ENCODE measurements around the gene BTRC.
A peak's percentile ranks its signal among the peaks of the same experiment; 100 is the strongest.
"Not testable (repeated sequence)": the region's sequence is repeated elsewhere in the genome, so short reads cannot be mapped to it uniquely, and the experiment has no call there.

The BTRC gene

GRCh38 chr10:101346177-101346576 lies 7.8 kb upstream of the BTRC start:
- no peak for DNase-seq (ENCODE audit: low read depth in 4 of 4, low spot score in 1 of 4)

- DNase-seq (ENCODE audit: low read depth in 4 of 4, low spot score in 1 of 4): no peak
Observed at GRCh38 chr10:101351017-101351416, 2.9 kb upstream of the BTRC start.

DNA sequence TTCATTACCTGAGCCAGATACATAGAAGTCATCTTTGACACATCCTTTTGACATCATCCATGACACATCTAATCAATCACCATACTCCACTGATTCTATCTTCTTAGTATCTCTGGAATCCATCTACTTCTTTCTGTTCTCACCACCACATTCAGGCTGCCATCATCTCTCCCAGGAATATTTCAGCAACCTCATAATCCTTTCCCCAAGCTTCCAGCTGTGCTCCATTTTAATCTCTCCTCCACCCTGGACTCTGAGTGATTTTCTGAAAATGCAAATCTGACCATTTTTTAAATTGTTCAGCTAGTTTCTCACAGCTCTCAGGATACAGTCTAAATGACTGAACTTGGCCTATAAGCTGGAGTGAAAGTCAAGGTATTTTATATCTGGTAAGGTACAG lies 2.5 kb upstream of the BTRC start:
- DNase-seq (ENCODE audit: low read depth in 4 of 4, low spot score in 1 of 4): no peak

DNA sequence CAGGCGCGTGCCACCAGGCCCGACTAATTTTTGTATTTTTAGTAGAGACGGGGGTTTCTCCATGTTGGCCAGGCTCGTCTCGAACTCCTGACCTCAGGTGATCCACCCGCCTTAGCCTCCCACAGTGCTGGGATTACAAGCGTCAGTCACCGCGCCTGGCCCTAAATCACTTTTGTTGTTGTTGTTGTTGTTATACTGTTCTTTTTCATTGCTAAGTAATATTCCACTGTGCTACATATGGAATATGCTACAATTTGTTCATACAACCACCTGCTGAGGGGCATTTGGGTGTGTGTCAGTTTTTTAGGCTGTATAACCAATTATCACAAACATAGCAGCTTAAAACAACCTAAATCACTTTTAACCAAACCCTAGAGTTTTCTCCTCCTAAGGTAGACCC lies 1.1 kb upstream of the BTRC start:
- not testable (repeated sequence) for DNase-seq (ENCODE audit: low read depth in 4 of 4, low spot score in 1 of 4)

- DNase-seq (ENCODE audit: low read depth in 4 of 4, low spot score in 1 of 4): peak in 3 of 4 experiments; percentile 10 to 32 (median 22)
Observed at GRCh38 chr10:101354328-101355071, 535 bp downstream of the BTRC start.

DNA sequence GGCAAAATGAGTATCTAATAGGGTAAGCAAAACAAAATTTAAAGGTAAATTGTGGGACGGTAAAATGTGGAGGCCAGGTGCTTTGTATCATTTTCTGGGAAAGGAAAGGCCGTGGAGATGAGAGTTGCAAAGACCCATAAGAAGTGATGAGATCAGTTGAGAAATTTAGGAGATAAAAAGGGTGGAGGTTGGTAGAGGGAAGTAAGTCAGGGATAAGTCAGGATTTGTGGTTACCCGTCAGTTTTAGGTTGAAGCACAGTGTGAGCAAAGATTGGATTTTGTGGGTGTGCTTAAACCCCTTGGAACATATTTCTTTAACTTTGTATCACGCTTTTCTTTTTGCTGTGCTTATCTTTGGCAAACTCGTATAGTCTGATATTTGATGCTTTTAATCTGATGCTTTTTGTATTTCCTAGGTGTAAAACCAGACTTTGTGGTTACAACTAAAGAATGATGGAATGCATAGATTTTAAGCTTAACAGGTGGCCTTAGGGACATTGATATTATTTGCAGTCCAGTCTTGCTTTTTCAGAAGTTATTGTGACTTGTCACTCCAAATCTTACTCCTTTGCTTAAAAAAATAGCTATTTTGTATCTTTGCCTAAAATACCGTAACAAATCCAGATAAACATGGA lies 1.2 kb downstream of the BTRC start:
- no peak for DNase-seq (ENCODE audit: low read depth in 4 of 4, low spot score in 1 of 4)

DNA sequence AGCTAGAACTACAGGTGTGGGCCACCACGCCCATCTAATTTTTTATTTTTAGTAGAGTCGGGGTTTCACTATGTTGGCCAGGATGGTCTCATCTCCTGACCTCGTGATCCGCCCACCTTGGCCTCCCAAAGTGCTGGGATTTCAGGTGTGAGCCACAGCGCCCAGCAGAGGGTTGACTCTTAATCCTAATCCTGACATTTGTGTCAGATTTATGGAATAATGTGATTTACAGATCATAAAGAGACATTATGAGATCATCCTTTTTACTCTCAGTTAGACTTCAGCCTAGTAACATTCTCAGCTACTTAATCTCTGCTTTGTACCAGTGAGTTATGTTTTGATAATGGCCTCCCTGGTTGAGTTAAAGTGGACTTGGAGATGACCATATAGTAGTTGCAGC lies 2.2 kb downstream of the BTRC start:
- DNase-seq (ENCODE audit: low read depth in 4 of 4, low spot score in 1 of 4): no peak

GRCh38 chr10:101357958-101358357 lies 4.0 kb downstream of the BTRC start:
- no peak for DNase-seq (ENCODE audit: low read depth in 4 of 4, low spot score in 1 of 4)

- DNase-seq (ENCODE audit: low read depth in 4 of 4, low spot score in 1 of 4): no peak
Observed at GRCh38 chr10:101358706-101359300, 4.8 kb downstream of the BTRC start.

- DNase-seq (ENCODE audit: low read depth in 4 of 4, low spot score in 1 of 4): not testable (repeated sequence)
Observed at GRCh38 chr10:101360090-101360489, 6.1 kb downstream of the BTRC start.

- not testable (repeated sequence) for DNase-seq (ENCODE audit: low read depth in 4 of 4, low spot score in 1 of 4)
Observed at GRCh38 chr10:101360841-101361240, 6.9 kb downstream of the BTRC start.

DNA sequence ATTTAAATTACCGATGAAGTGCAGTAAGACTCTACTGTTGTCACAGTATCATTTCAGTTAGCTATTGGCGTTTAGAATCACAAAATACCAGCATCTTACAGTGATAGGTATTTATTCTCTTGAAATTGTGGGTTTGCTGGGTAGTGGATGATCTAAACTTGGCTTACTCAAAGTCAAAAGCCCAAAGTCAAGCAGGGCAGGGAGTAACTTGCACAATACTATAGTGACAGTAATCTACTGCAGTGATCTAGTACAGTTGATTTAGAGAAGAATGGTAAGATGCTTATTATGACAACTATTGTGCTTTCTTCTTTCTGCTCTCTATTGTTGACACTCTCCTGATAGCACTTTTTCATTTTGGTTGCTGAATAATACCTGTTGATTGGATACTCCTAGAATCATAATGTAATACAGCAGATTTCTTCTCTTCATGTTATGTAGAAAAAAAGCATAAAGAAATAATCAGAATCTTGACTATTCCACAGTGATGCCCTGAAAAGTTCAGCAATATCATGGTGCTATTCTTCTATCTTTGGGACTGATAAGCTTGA lies 10.0 kb downstream of the BTRC start:
- no peak for DNase-seq (ENCODE audit: low read depth in 4 of 4, low spot score in 1 of 4)

DNA sequence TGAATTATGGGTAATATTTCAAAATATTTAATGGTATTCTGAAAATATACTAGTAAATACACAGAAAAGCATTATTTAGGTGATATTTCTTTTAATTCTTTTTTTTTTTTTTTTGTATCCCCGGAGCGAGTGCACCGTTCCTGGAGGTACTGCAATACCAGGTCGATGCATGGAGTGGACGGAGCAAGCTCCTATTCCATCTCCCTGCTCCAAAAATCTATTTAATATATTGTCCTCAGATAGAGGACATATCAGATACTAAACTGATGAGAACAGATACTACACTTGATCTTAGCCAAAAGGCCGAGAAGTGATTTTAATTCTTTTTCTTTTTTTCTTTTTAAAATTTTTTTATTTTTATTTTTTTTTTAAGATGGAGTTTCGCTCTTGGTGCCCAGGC lies 10.8 kb downstream of the BTRC start:
- DNase-seq (ENCODE audit: low read depth in 4 of 4, low spot score in 1 of 4): no peak

DNA sequence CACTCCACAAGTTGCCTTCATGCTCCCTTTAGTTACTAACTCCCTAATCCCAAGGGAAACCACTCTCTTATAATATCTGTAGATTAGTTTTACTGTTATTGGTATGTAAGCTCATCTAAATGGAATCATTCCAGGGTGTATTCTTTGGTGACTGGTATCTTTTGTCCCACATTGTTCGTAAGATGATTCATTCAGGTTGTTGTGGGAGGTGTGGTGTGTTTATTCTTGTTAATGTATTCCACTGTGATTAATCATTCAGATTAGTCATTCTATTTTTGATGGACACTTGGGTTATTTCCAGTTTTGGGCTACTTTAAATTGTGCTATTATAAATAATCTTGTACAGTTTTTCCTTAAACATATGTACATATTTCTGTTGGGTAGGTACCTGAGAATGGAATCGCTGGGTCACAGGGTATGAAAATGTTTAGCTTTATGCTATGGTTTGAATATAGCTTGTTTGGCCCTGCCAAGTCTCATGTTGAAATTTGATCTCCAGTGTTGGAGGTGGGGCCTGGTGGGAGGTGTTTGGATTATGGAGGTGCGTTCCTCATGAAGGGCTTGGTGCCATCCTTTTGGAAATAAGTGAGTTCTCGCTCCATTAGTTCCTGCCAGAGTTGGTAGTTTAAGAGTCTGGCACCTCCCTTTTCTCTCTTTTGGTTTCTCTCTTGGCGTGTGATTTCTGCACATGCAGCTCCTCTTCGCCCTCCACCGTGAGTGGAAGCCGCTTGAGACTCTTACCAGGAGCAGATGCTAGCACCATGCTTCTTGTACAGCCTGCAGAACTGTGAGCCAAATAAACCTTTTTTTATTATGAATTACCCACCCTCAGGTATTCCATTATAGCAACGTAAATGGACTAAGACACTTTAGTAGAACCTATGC lies 13.8 kb downstream of the BTRC start:
- DNase-seq (ENCODE audit: low read depth in 4 of 4, low spot score in 1 of 4): no peak

GRCh38 chr10:101373063-101373462 lies 19.1 kb downstream of the BTRC start:
- DNase-seq (ENCODE audit: low read depth in 4 of 4, low spot score in 1 of 4): no peak

GRCh38 chr10:101373993-101374392 lies 20.0 kb downstream of the BTRC start:
- DNase-seq (ENCODE audit: low read depth in 4 of 4, low spot score in 1 of 4): not testable (repeated sequence)

DNA sequence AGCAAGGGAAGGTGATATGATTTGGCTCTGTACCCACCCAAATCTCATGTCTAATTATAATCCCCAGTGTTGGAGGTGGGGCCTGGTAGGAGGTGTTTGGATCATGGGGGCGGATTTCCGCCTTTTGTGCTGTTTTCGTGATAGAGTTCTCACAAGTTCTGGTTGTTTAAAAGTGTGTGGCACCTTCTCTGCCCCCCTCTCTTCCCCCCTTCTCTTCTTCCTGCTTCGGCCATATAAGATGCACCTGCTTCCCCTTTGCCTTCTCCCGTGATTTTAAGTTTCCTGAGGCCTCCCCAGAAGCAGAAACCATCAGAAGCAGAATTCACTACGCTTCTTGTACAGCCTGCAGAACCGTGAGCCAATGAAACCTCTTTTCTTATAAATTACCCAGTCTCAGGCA lies 21.1 kb downstream of the BTRC start:
- no peak for DNase-seq (ENCODE audit: low read depth in 4 of 4, low spot score in 1 of 4)

DNA sequence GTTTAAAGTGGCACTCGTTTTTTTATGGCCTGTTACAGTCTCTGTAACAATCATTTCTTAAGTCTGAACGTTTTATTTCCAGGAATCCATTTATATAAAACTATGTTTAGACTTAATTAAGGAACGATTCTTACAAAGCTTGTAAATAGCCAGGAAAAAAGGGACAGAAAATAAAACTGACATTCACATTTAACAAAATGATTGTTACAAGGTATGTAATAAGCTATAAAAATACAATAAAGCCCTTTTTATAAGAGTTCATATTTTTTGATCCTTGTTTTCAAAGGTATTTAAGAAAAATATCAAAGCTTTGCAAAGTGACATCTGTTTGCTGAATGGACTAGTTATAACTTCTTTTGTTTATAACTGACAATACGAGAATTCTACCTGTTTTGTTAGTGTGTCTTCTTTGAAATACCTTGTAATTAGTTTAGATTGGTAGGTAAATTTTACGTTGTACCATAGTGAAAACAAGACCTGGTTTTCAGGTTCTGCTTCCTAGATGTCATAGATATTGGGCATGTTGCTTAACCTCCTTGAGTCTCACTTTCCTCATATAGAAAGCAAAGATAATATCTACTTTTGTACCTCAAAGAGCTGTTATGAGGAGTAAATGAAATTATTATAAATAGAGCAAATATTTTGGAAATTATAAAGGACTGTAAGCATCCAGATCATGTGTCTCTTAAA lies 25.8 kb downstream of the BTRC start:
- DNase-seq (ENCODE audit: low read depth in 4 of 4, low spot score in 1 of 4): no peak

DNA sequence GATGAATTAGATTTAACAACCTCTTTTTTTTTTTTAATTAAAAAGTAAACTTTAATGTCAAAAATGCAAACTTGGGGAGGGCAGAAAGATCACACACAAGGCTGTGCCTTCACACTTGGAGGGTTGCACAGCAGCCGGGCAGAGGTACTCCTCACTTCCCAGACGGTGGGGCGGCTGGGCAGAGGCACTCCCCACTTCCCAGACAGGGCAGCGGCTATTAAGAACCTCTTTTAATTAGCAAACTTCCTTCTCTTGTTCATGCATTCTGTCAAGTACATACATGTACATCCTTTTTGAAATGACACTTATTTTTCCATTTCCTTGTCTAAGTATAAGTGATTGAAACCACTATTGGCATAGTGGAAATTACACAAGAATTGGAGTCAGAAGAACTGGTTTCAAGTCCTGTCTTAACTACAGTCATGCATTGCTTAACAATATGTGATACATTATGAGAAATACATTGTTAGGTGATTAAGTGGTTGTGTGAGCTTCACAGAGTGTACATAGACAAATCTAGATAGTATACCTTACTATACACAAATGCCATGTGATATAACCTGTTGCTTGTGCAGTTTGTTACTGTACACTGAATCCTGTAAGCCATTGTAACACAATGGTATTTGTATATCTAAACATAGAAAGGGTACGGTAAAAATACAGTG lies 26.5 kb downstream of the BTRC start:
- DNase-seq (ENCODE audit: low read depth in 4 of 4, low spot score in 1 of 4): no peak

All from stimulated activated CD4-positive, alpha-beta T cell treated with anti-CD3 and anti-CD28 coated beads, Interleukin-1b, Interleukin-23, amount 100 ng/mL, for 24 hours (primary cell).